Keratinocyte (primary cell): Measurements from ENCODE around the gene HECA. TPM values are rescaled to one million over a fixed set of nuclear protein-coding genes. Genes with fewer than 3 reads are reported as not detected.

Source experiments
- DNase-seq: peaks from one replicate; pipeline ENCODE4 v3.0.0-alpha.2; 2011; ENCODE audit warnings: low read depth, missing footprints, low spot score
- FAIRE-seq: peaks from 2 replicates; lab custom pipeline; 2011; peaks lifted over from hg19 to GRCh38; lab: Jason Lieb, UNC
- H2AFZ ChIP-seq: 2 replicates; pipeline ENCODE4 v1.6.0; 2012; ENCODE audit warnings: low read length, control low read depth, inconsistent platforms; ENCODE audit not compliant: control insufficient read depth
- H3K27ac ChIP-seq: 2 replicates; pipeline ENCODE4 v1.5.1; 2011; ENCODE audit warnings: low read length; ENCODE audit not compliant: control insufficient read depth, insufficient read depth
- H3K27me3 ChIP-seq: 3 replicates; pipeline ENCODE4 v1.6.0; 2011; ENCODE audit warnings: low read length; ENCODE audit not compliant: control insufficient read depth, insufficient read depth; ENCODE audit errors: extremely low read depth
- H3K36me3 ChIP-seq, 2 experiments: 2 replicates in 1 of 2; 3 replicates in 1 of 2; pipeline ENCODE4 v1.5.1; 2011; ENCODE audit warnings: low read length in 2 of 2, mild to moderate bottlenecking in 1 of 2; ENCODE audit not compliant: control insufficient read depth in 2 of 2, insufficient read depth in 2 of 2; ENCODE audit errors: extremely low read depth in 1 of 2
- H3K4me1 ChIP-seq: 3 replicates; pipeline ENCODE4 v1.5.1; 2011; ENCODE audit warnings: low read length; ENCODE audit not compliant: control insufficient read depth, insufficient read depth; ENCODE audit errors: extremely low read depth
- H3K4me2 ChIP-seq: 3 replicates; pipeline ENCODE4 v1.6.0; 2011; ENCODE audit warnings: low read depth, low read length; ENCODE audit not compliant: control insufficient read depth, insufficient read depth; ENCODE audit errors: extremely low read depth
- H3K4me3 ChIP-seq, 3 experiments: fragments of 200-600 bp in 1 of 3; sonication (generic) in 1 of 3; 2 replicates in 2 of 3; 3 replicates in 1 of 3; pipeline ENCODE4 v1.5.1; 2011 to 2016; ENCODE audit warnings: low read length in 3 of 3, mild to moderate bottlenecking in 3 of 3, control low read depth in 2 of 3, inconsistent platforms in 1 of 3, low read depth in 1 of 3, mixed read lengths in 1 of 3, mixed run types in 1 of 3, moderate library complexity in 1 of 3; ENCODE audit not compliant: control insufficient read depth in 2 of 3, insufficient read depth in 2 of 3; ENCODE audit errors: extremely low read depth in 1 of 3
- H3K79me2 ChIP-seq: 2 replicates; pipeline ENCODE4 v1.6.0; 2012; ENCODE audit warnings: low read length; ENCODE audit not compliant: control insufficient read depth, insufficient read depth
- H3K9ac ChIP-seq: 3 replicates; pipeline ENCODE4 v1.6.0; 2011; ENCODE audit warnings: low read length; ENCODE audit not compliant: control insufficient read depth, insufficient read depth; ENCODE audit errors: extremely low read depth
- H3K9me1 ChIP-seq: 3 replicates; pipeline ENCODE4 v1.6.0; 2011; ENCODE audit warnings: low read length; ENCODE audit not compliant: control insufficient read depth, insufficient read depth; ENCODE audit errors: extremely low read depth
- H3K9me3 ChIP-seq: 2 replicates; pipeline ENCODE4 v1.5.1; 2012; ENCODE audit warnings: low read depth, low read length; ENCODE audit not compliant: control insufficient read depth
- H4K20me1 ChIP-seq: 3 replicates; pipeline ENCODE4 v1.6.0; 2011; ENCODE audit warnings: low read length; ENCODE audit not compliant: control insufficient read depth, insufficient read depth; ENCODE audit errors: extremely low read depth
- EZH2 ChIP-seq: IDR thresholded peaks from one replicate; pipeline ENCODE4 v1.6.1; 2012; ENCODE audit warnings: inconsistent platforms, mild to moderate bottlenecking, low read length, moderate library complexity
- dilution Hi-C: fragments of 300-500 bp; cut with MboI; formaldehyde crosslinking; loops from one replicate; pipeline ENCODE4 v1.7.0; 2020; ENCODE audit warnings: low sequenced_read_pairs; ENCODE audit not compliant: extremely low pct_ligation_motif_present
- polyA plus RNA-seq, 5 experiments: library from polyadenylated mRNA; depleted of rRNA in 3 of 5; stranded (reverse) in 3 of 5; stranded (forward) in 1 of 5; unstranded in 1 of 5; fragments of >200 nt; gene quantifications; 1 replicate in 1 of 5; 2 replicates in 3 of 5; 3 replicates in 1 of 5; pipeline versions ENCODE4 v1.2.1 to v1.2.3, GENCODE V29; 2011 to 2012; ENCODE audit warnings: missing spikeins in 2 of 5, low read depth in 1 of 5, low replicate concordance in 1 of 5
- TF ChIP-seq, protein P1 (sequence below), 3 experiments: IDR thresholded peaks in 1 of 3; conservative IDR thresholded peaks in 1 of 3; optimal IDR thresholded peaks in 1 of 3; 2 replicates in 2 of 3; 3 replicates in 1 of 3; pipeline versions ENCODE3 to v1.5.1; 2011; ENCODE audit warnings: low read length in 3 of 3, mild to moderate bottlenecking in 3 of 3, moderate library complexity in 2 of 3, control low read depth in 1 of 3, inconsistent platforms in 1 of 3; ENCODE audit not compliant: insufficient read depth in 2 of 3; ENCODE audit errors: extremely low read depth in 1 of 3

HECA gene
- polyA plus RNA-seq, 1 donor (not counting 4 experiments of a cell fraction or from before 2014, with no cell fraction given), result 12.3 TPM

DNA sequence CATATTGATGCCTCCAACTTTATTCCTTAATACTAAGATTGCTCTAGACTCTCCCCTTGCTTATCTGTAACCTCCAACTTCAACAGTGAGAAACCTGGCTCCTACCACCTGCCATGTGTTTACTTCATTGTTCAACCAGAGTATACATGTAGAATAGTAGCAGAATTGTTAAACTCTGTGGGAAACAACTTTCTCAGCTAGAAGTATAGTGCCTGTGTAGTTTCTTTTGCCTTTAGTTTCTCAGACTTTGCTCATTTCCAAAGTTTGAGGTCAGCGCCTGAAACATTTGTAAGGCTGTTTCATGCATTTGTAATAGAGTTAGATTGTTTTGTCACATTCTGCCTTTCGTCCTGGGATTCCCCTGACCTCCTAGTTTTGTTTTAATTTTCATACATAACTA, 34.9 kb upstream of the HECA start:
- no peak overlapping the region for H3K9ac ChIP-seq
- H2AFZ ChIP-seq, result no peak overlapping the region
- H3K27me3 ChIP-seq, result no peaks in the 10 kb centered on the region
- FAIRE-seq (no peak), DNase-seq (no peak)
- dilution Hi-C loops, result no loop called here
- no peak overlapping the region for H3K27ac ChIP-seq
- no peak overlapping the region for H3K4me3 ChIP-seq
- H3K4me2 ChIP-seq, result no peak overlapping the region
- no peaks in the 10 kb centered on the region for H3K9me1 ChIP-seq
- H4K20me1 ChIP-seq, result no peaks in the 10 kb centered on the region
- H3K79me2 ChIP-seq, result no peaks in the 10 kb centered on the region
- H3K4me1 ChIP-seq, result no peaks in the 10 kb centered on the region
- no peaks in the 10 kb centered on the region for H3K9me3 ChIP-seq
- TF ChIP-seq, protein P1, sequence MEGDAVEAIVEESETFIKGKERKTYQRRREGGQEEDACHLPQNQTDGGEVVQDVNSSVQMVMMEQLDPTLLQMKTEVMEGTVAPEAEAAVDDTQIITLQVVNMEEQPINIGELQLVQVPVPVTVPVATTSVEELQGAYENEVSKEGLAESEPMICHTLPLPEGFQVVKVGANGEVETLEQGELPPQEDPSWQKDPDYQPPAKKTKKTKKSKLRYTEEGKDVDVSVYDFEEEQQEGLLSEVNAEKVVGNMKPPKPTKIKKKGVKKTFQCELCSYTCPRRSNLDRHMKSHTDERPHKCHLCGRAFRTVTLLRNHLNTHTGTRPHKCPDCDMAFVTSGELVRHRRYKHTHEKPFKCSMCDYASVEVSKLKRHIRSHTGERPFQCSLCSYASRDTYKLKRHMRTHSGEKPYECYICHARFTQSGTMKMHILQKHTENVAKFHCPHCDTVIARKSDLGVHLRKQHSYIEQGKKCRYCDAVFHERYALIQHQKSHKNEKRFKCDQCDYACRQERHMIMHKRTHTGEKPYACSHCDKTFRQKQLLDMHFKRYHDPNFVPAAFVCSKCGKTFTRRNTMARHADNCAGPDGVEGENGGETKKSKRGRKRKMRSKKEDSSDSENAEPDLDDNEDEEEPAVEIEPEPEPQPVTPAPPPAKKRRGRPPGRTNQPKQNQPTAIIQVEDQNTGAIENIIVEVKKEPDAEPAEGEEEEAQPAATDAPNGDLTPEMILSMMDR (optimal IDR thresholded peaks at IDR 0.05 in 1 of 3, IDR thresholded peaks at IDR 0.05 in 1 of 3, conservative IDR thresholded peaks at IDR 0.05 in 1 of 3; ENCODE audit: extremely low read depth in 1 of 3, insufficient read depth in 2 of 3, low read length in 3 of 3), result no peak
- no peak for TF ChIP-seq EZH2
- H3K36me3 ChIP-seq, result no peaks in the 10 kb centered on the region

DNA sequence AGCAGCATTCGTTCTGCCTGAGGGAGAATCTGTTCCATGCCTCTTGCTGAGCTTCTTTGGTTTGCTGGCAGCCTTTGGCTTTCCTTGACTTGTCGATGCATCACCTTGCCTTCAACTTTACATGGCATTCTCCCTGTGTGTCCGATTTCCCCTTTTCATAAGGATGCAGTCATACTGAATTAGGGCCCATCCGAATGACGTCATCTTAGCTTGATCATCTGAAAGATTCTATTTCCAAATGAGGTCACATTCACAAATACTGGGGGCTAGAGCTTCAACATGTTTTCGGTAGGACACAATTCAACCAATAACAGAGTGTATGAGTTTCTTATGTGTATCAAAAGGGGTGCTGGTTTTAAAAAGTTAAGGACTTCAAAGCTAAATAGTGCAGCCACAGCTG, 27.8 kb upstream of the HECA start:
- H3K9ac ChIP-seq, result no peak overlapping the region
- H3K4me2 ChIP-seq, result no peak overlapping the region
- H3K27me3 ChIP-seq, result no peaks in the 10 kb centered on the region
- TF ChIP-seq EZH2, result no peak
- TF ChIP-seq, protein P1 (optimal IDR thresholded peaks at IDR 0.05 in 1 of 3, IDR thresholded peaks at IDR 0.05 in 1 of 3, conservative IDR thresholded peaks at IDR 0.05 in 1 of 3; ENCODE audit: extremely low read depth in 1 of 3, insufficient read depth in 2 of 3, low read length in 3 of 3), result no peak
- H3K9me3 ChIP-seq, result no peaks in the 10 kb centered on the region
- no peak overlapping the region for H3K4me3 ChIP-seq
- no peaks in the 10 kb centered on the region for H4K20me1 ChIP-seq
- DNase-seq (no peak), FAIRE-seq (no peak)
- H3K27ac ChIP-seq, result no peak overlapping the region
- H3K9me1 ChIP-seq, result no peaks in the 10 kb centered on the region
- H3K36me3 ChIP-seq, result no peaks in the 10 kb centered on the region
- dilution Hi-C loops, result no loop called here
- H3K4me1 ChIP-seq, result peaks cover 8% of the 10 kb centered on the region
- H3K79me2 ChIP-seq, result no peaks in the 10 kb centered on the region
- H2AFZ ChIP-seq, result no peak overlapping the region
